Measurements from ENCODE around the gene KRT14.
"Not testable (repeated sequence)": the region's sequence is repeated elsewhere in the genome, so short reads cannot be mapped to it uniquely, and the experiment has no call there.

GRCh38 chr17:41584331-41584927 is 2.3 kb downstream of the KRT14 start:
- TF ChIP-seq POLR2A, CTCF (IDR thresholded peaks at IDR 0.05): not testable (repeated sequence)

Data from esophagus squamous epithelium (tissue), 4 donors.